Pancreas (tissue), 10 donors: ENCODE data around the gene LRP8. TPM values are rescaled to one million over a fixed set of nuclear protein-coding genes. Genes with fewer than 3 reads are reported as not detected.
A peak's percentile ranks its signal among the peaks of the same experiment; 100 is the strongest.

Experiments used
- ATAC-seq, 4 donors: fragments of 200-7000 bp; cut with Tn5 transposase; one replicate each; pipeline versions ENCODE4 v1.8.0 to v1.9.1; 2020; ENCODE audit warnings: mild to moderate bottlenecking in 4 of 4, moderate library complexity in 4 of 4
- DNase-seq, 6 donors: peaks; one replicate each; pipeline ENCODE4 v3.0.0-alpha.2; 2020
- FAIRE-seq: peaks from 2 replicates; lab custom pipeline; 2012; peaks lifted over from hg19 to GRCh38; lab: Jason Lieb, UNC
- H3K27ac ChIP-seq, 4 donors: fragments of 200-600 bp; sonication (generic); 1 replicate in 3 of 4; 2 replicates in 1 of 4; pipeline versions ENCODE4 v1.5.0 to v1.8.0; 2020
- H3K27me3 ChIP-seq, 4 donors: fragments of 200-600 bp; one replicate each; pipeline ENCODE4 v1.8.0; 2021
- H3K36me3 ChIP-seq, 3 donors: fragments of 200-600 bp; sonication (generic) in 1 of 3; one replicate each; pipeline versions ENCODE4 v1.5.0 to v1.8.0; 2020 to 2021
- H3K4me1 ChIP-seq, 3 donors: fragments of 200-600 bp; one replicate each; pipeline ENCODE4 v1.8.0; 2021
- H3K4me3 ChIP-seq, 4 donors: fragments of 200-600 bp; sonication (generic) in 2 of 4; one replicate each; pipeline versions ENCODE4 v1.5.0 to v1.8.0; 2020 to 2021
- H3K9me3 ChIP-seq, 4 donors: fragments of 200-600 bp; one replicate each; pipeline ENCODE4 v1.8.0; 2021
- WGBS, 2 donors: extraction: QIAGEN DNeasy Blood & Tissue Kit; methylation state at CpG; one replicate each; pipeline ENCODE4 v1.1.7; 2013; 5-methylcytosine and 5-hydroxymethylcytosine counted together
- intact Hi-C, 3 donors: fragments of 100-400 bp; cut with DNase I; formaldehyde crosslinking; loops; one replicate each; pipeline versions ENCODE4 v1.11.1 to v1.14.2; 2022
- polyA plus RNA-seq, 2 donors: library from polyadenylated mRNA; stranded (reverse); fragments of 200-250 nt; gene quantifications; one replicate each; pipeline ENCODE4 v1.2.3, GENCODE V29; 2013
- total RNA-seq, 6 donors: library from RNA; stranded (reverse); fragmentation: NEBNext Ultra II Directional in 4 of 6; extraction: Animal tissue kit (Norgen Biotek cat#: 25700) in 4 of 6; gene quantifications; one replicate each; pipeline versions ENCODE4 v1.2.1 to v1.2.4, GENCODE V29; 2021 to 2023
- TF ChIP-seq, protein P1 (sequence below), 4 donors: fragments of 200-600 bp; sonication (generic) in 3 of 4; IDR thresholded peaks; one replicate each; pipeline versions ENCODE4 v1.5.0 to v1.8.0; 2021; ENCODE audit warnings: antibody characterized with exemption in 4 of 4
- donor health status: healthy with polysubstance abuse.
- donor health status: DM: no; HTN: no; CAD: no; lungs with moderate emphysema.
- donor health status: DM: no; HTN: no; CAD: no.
- donor health status: control.
- donor health status: control.
- donor health status: Bipolar disorder and iron deficiency.
- donor health status: DM: yes; HTN: yes; CAD: no.
- donor health status: DM: no; HTN: no; CAD: no.
- donor health status: DM: no; HTN: no; CAD: no.
- donor health status: DM: yes; HTN: yes; CAD: no.

Gene LRP8
- total and polyA plus RNA-seq, 8 donors, result 0.08 to 2.3 (median 0.59) TPM

DNA sequence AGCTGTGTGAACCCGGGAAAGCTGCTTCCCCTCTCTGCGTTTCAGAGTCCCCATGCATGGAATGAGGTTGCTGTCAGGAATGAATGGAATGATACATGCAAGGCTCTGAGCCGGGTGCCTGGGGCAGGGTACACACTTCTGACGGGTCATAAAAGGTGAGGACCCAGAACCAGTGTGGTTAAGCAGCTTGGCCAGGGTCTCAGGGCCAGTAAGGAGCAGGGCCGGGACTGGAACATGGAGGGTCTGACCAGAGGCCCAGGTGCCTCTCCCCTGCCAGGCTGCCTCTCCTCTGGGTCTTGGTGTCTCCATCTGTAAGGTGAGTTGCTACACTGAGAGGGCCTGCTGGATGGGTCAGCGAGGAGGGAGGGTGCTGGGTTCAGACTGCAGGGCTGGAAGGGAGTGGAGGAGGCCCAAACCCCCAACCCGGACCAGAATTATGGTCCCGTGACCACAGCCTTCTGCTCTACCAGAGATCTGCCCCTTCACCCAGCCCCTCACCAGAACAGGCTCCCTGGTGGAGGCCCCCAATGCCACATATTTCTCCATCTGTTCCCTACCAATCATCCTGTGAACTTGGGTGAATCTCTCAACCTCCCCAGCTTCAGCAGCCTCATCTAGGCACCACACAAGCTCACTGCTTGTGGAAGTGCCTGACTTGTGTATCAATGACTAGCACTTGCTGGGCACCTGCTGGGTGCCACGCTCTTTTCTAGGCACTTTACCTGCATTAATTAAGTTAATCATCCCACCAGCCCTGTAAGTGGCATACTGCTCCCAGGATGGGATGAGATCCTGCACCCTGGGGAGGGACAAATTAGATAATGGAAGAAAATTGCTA is 16.2 kb upstream of the LRP8 start:
- Histone ChIP-seq H3K9me3 (no peaks in the 10 kb centered on the region), H3K4me3 (no peak overlapping the region), H3K27ac (no peak overlapping the region), H3K27me3 (no peaks in the 10 kb centered on the region), H3K4me1 (no peaks in the 10 kb centered on the region), H3K36me3 (no peaks in the 10 kb centered on the region)
- DNase-seq, result peak in 1 of 6 donors; percentile 41
- TF ChIP-seq, protein P1, sequence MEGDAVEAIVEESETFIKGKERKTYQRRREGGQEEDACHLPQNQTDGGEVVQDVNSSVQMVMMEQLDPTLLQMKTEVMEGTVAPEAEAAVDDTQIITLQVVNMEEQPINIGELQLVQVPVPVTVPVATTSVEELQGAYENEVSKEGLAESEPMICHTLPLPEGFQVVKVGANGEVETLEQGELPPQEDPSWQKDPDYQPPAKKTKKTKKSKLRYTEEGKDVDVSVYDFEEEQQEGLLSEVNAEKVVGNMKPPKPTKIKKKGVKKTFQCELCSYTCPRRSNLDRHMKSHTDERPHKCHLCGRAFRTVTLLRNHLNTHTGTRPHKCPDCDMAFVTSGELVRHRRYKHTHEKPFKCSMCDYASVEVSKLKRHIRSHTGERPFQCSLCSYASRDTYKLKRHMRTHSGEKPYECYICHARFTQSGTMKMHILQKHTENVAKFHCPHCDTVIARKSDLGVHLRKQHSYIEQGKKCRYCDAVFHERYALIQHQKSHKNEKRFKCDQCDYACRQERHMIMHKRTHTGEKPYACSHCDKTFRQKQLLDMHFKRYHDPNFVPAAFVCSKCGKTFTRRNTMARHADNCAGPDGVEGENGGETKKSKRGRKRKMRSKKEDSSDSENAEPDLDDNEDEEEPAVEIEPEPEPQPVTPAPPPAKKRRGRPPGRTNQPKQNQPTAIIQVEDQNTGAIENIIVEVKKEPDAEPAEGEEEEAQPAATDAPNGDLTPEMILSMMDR (IDR thresholded peaks at IDR 0.05), result no peak
- no peak for ATAC-seq
- no peak for FAIRE-seq
- intact Hi-C loops, result no loop called here
- WGBS, 2 donors, result 65 to 77% methylated on average over 8 to 9 of the region's 9 CpGs

DNA sequence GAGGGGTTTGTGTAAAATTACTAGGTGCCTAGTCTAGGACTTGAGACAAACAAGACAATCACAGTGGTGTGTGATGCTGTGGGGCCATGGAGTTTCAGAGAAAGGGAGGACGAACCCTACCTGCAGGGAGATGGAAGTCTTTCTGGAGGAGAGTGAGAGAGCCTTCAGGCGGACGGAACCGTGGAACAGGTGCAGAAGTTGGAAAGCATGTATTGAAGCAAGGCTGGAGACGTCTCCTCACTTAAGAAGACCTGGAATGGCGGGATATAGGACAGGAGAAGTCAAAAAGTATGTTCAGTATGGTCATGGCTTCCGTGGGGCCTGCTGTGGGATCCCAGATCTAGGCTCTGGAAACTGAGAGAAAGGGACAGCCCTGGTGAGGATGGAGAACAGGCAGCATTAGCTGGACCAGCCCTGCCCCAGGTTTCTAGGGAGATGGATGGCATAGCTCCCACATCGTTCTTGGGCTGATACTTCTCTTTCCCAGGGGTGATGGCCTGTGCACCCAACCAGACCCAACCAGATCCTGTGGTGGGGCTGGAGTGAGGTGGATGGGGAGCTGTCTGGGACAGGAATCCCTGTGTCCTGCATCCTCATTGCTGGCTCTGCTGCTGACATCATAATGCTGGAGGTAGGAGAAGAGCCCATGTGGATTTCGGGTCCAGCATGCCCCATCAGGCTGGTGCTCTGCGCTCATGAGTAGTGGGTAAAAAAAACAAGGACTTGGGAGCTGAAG is 15.0 kb upstream of the LRP8 start:
- TF ChIP-seq, protein P1 (IDR thresholded peaks at IDR 0.05), result no peak
- peak in 1 of 6 donors; percentile 29 for DNase-seq

DNA sequence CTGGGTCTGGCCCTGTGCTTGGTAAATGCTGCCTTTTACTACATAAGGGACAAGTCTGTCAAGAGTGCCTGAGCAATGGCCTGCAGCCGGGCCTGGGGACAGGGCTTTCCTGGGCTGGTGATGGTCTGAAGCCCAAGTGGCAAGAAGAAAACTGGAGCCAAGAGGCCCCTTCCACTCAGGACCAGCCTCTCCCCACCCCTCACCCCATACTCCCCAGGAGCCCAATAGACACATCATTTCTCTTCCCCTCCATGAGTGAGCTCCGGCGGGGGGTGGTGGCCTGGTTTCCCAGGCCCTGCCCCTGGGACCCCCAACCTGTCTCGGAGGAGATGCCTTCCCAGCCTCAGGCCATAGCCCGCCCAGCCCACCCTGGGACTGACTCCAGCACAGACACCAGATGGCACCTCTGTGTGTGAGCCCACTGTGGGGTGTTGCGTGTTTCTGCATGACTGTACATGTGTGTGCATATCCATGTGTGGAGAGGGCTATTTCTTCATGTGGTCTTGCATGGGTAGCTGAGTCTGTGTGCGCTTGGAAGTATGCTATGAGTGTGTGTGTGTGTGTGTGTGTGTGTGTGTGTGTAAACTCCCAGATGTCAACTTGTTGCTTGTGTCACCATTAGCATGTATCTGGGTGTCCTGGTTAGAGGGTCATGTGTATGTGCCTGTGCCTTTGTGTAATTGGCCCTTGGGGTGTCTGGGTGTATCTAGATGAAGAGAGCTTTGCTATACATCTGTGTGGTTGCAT is 14.3 kb upstream of the LRP8 start:
- TF ChIP-seq, protein P1 (IDR thresholded peaks at IDR 0.05), result no peak
- Histone ChIP-seq H3K4me3 (no peak overlapping the region), H3K27me3 (no peaks in the 10 kb centered on the region), H3K4me1 (no peaks in the 10 kb centered on the region), H3K9me3 (no peaks in the 10 kb centered on the region), H3K27ac (no peak overlapping the region), H3K36me3 (no peaks in the 10 kb centered on the region)
- intact Hi-C loops, result no loop called here
- DNase-seq, result peak in 1 of 6 donors; percentile 30
- WGBS, 2 donors, result 80 to 95% methylated on average over 7 of the region's 7 CpGs
- FAIRE-seq, result no peak
- no peak for ATAC-seq

More for the DNA sequence above, 15.0 kb upstream of the LRP8 start:
- no peaks in the 10 kb centered on the region for H3K36me3 ChIP-seq
- FAIRE-seq (no peak), ATAC-seq (no peak)
- no peaks in the 10 kb centered on the region for H3K4me1 ChIP-seq
- H3K27me3 ChIP-seq, result no peaks in the 10 kb centered on the region
- intact Hi-C loops, result no loop called here
- no peaks in the 10 kb centered on the region for H3K9me3 ChIP-seq
- no peak overlapping the region for H3K27ac ChIP-seq
- WGBS, 2 donors, result 74 to 91% methylated on average over 10 of the region's 10 CpGs
- H3K4me3 ChIP-seq, result no peak overlapping the region

DNA sequence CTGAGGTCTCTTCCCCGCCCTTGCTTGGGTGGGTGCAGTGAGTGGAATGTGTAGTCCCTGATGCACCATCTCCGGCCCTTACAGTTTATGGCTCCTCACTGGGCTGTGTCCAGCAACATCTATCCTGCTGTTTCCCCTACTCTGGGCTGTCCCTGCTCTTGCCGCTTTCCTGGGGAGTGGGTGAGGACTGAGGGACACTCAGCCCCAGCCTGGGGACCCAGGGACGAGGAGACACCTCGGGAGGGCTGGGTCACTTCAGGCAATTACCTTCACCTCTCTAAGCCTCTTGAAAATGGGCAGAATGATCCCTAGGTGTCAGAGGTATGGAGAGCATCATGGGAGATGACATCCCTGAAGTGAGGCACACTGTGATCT is 13.6 kb upstream of the LRP8 start:
- 75% methylated on average over 5 of the region's 5 CpGs for WGBS, 2 donors
- H3K36me3 ChIP-seq, result no peaks in the 10 kb centered on the region
- intact Hi-C loops, result no loop called here
- FAIRE-seq (no peak), DNase-seq (peak in 1 of 6 donors; percentile 23), ATAC-seq (no peak)
- H3K4me3 ChIP-seq, result no peak overlapping the region
- TF ChIP-seq, protein P1 (IDR thresholded peaks at IDR 0.05), result no peak
- H3K27me3 ChIP-seq, result no peaks in the 10 kb centered on the region
- no peak overlapping the region for H3K27ac ChIP-seq
- H3K4me1 ChIP-seq, result no peaks in the 10 kb centered on the region
- H3K9me3 ChIP-seq, result no peaks in the 10 kb centered on the region
